GM19240 (cell line): Measurements from ENCODE around the gene DNM1.
"Not testable (repeated sequence)": the region's sequence is repeated elsewhere in the genome, so short reads cannot be mapped to it uniquely, and the experiment has no call there.

Experiments used
- DNase-seq: peaks from one replicate; pipeline ENCODE4 v3.0.0; 2011; ENCODE audit warnings: low spot score; ENCODE audit not compliant: insufficient read length

The DNM1 gene

GRCh38 chr9:128274245-128274644, 71.1 kb downstream of the DNM1 start:
- DNase-seq: no peak

DNA sequence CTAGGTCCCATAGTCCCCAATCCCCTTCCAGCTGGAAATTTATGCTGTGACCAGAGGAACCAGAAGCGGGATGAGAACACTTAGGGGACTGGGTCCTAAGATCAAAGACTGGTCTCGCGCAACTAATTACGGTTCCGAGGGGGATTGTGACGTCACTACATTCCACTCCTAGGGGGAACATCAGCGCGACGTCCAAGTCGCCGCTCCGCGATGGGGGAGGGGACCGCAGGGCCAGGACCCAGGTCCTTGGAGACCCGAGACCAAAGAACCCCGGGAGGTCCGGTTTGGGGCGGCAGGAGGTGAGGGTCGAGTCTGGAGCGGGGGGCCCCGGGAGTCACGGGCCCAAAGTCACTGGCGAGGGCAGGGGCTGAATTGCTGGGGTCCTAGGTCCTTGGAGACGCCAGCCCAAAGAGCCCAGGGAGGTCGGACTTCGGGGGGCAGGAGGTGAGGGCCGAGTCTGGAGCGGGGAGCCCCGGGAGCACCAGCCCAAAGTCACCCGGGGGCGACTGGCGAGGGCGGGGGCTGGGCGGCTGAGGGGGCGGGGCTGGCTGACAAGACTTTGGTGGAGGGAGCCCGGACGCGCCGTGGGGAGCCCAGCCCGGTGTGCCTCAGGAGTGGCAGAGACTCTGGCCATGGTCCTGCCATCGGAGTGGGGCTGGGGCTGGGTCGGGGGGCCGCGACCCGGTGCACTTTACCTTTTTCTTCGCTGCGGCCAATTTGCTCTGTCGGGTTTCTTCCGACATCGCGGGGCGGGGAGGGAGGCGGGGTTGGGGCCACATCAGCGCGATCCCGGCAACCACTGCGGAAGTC, 72.2 kb downstream of the DNM1 start, which contains the start of gene GOLGA2:
GOLGA2 (minus strand) TSS at position 810 of the 810 bp plus-strand sequence; CDS start at position 779, 31 bp downstream.
- peak; percentile 71 for DNase-seq

- DNase-seq: peak; percentile 95
Measured at GRCh38 chr9:128276008-128276573, 72.9 kb downstream of the DNM1 start, which contains the start of gene SWI5. SWI5 (plus strand) TSS chr9:128276276.

GRCh38 chr9:128276574-128277270, 73.5 kb downstream of the DNM1 start:
- no peak for DNase-seq

GRCh38 chr9:128279088-128280073, 76.2 kb downstream of the DNM1 start:
- not testable (repeated sequence) for DNase-seq

GRCh38 chr9:128280084-128280622, 77.0 kb downstream of the DNM1 start:
- DNase-seq: no peak

DNA sequence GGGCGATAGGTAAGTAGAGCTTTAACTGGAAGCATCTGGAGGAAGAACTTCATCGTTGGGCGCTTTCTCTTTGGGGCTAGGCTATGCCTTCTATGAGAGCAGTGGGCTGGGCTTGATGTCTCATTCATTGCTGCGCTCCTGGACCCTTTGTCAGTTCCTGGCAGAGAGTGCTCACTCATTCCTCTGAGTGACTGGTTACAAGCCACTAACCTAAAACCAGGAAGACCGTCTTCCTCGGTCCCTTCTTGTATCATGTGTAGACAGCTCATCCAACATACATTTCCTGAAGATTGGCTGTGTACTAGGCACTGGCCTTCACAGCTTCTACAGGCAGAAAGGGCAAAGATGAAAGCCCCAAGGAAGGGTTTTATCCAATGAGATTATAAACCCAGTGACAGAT, 79.3 kb downstream of the DNM1 start:
- no peak for DNase-seq

DNA sequence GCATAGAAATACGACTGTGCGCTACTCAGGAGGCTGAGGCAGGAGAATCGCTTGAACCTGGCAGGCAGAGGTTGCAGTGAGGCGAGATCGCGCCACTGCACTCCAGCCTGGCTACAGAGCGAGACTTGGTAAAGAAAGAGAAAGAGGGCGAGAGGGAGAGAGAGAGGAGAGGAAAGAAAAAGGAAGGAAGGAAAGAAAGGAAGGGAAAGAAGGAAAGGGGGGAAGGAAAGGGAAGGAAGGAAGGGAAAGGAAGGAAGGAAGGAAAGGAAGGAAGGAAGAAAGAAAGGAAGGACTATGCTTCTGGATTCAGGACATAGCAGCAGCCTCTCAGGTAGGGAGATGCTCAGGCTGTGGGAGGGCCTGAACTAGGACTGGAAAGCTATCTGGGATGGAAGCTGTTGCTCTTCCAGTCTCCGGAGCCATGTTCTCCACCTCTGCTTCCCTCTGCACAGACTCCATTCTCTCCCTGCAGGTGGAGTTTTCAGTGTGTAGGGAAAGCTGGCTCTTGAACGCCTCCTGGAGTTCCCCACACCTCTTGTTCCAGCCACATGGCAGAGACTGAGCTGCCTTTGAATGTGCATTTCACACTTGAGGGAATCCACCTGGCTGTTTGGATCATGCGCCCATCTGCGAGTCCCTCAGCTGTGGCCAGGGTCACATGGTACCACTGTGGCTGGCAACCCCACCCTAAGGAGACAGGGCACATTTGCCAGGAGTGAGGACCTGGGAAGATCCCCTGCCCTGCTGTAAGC, 82.0 kb downstream of the DNM1 start:
- no peak for DNase-seq

- DNase-seq: no peak
Measured at GRCh38 chr9:128286440-128286839, 83.3 kb downstream of the DNM1 start.

- no peak for DNase-seq
Measured at GRCh38 chr9:128288273-128289004, 85.3 kb downstream of the DNM1 start.

DNA sequence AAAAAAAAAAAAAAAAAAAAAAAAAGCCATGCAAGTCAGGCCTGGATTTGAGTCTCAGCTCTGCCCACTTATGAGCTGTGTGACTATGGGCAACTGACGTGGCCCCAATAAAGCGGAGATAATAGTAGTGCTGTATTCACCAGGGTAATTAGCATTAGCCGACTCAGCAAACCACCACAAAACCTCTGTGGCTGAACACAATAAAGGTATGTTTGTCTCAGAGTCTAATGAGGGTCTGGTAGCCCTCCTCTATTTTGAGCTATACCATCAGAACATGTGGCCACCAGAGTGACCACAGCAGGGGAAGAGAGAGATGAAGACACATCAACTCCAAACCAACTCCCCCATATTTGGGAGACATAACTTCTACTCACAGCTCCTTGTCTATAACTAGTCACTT, 88.8 kb downstream of the DNM1 start:
- no peak for DNase-seq

GRCh38 chr9:128293091-128293490, 89.9 kb downstream of the DNM1 start:
- no peak for DNase-seq

DNA sequence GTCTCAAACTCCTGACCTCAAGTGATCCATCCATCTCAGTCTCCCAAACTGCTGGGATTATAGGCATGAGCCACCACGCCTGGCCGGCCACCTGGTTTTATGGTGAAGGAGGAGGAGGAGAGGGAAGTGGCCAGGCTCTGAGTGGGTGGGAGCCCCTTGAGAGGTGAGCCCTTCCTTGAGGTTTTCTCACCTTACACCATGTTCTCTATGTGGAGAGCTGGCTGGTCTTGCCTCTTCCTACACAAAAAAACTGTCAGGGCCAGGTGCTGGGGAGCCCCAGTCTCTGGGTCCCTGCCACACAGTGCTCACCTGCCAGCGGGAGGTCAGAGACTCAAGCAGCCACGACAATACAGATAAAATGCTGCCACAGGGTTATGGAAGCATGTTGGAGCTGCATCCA, 91.0 kb downstream of the DNM1 start:
- DNase-seq: no peak

DNA sequence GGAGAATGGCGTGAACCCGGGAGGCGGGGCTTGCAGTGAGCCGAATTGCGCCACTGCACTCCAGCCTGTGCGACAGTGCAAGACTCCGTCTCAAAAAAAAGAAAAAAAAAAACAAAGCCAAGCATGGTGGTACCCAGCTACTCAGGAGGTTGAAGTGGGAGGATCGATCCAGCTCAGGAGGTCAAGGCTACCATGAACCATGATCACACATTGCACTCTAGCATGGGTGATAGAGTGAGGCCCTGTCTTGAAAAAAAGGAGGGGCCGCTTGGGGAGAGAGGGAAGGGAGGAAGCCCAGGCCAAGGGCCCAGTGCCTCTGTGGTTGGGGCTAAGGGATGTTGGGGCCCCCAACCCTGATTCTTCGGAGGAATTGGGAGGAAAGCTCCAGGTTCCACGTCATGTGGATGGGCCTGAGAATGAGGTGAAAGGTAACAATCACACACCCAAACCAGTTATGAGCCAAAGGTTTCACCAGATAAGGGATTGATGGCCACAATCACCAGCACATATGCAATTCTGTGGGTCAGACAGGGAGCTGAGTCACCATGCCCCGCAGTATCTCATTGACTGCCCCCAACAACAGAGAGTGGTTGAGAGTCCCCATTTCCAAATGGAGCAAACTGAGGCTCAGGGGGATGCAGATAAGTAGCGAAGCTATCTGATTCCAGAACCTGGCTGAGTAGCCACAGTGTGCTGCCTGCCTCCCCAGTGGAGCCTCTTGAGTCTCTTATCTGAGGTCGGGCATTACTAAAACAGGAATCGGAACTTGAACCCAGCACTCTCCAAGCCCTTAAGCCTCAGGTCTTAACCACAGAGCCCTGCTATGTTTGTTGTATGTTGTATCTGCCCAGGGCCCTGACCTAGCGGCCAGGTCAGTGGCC, 93.4 kb downstream of the DNM1 start:
- DNase-seq: no peak

DNA sequence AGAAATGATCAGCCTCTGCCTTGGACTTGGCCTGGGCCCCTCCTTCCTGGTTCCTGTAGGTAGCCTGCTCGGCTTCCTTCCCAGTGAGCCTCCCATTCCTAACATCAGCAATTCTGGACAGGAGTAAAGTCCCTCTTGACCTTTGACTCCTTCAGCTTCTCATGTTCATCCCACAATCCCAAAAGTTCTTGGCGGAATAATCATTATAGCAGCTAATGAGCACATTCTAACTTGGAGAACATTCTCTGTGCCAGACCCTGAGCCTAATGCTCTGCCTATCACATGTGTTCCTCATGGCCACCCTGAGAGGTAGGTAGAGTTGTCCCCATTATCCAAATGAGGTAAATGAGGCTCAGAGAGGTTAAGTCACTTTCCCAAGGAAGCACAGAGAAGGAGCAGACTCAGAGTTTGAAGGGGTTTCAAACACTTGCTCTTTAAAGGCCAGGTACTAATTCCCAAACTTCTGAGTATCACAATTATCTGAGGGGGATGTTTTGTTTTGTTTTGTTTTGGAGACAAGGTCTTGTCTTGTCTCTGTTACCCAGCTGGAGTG, 94.1 kb downstream of the DNM1 start:
- DNase-seq: no peak

DNA sequence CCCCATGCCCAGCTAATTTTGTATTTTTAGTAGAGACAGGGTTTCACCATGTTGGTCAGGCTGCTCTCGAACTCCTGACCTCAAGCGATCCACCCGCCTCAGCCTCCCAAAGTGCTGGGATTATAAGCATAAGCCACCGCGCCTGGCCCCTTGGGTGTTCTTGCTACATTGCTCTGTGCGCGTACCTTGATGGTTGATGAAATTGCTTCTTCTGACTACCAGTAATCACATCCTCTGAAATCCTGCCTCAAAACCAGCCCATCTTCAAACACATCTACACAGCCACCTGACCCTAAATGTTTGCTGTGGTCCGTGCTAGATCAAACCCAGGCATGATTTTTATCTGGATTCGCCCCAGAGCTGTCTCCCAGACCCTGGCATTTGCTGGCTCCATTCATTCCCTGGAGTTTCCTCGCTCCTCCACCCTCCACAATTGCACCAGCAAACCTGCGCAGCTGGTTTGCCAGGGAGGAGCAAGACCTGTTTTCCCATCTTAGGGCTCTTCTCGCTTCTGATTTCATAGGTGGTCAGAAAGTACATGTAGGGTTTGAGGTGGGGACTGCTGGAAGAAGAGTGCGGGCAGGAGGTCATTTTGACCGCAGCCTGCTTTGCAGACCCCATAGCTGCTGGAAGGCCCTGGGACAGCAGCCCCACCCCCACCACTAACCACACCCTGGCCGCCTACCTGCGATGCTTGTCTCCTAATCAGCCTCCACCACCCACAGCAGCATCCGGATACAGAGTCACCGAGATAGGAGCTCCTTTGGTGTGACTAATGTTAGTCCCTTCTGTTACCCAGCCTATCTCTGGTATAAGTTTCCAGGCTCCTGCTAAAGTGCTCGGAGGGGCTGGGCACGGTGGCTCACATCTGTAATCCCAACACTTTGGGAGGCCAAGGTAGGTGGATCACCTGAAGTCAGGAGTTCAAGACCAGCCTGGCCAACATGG, 95.6 kb downstream of the DNM1 start:
- no peak for DNase-seq
